ENCODE results near the gene SGSM2. TPM values are rescaled to one million over a fixed set of nuclear protein-coding genes. Genes with fewer than 3 reads are reported as not detected.

The SGSM2 gene
- total and polyA plus RNA-seq, 4 donors, result 5.5 to 17.5 (median 12.4) TPM

DNA sequence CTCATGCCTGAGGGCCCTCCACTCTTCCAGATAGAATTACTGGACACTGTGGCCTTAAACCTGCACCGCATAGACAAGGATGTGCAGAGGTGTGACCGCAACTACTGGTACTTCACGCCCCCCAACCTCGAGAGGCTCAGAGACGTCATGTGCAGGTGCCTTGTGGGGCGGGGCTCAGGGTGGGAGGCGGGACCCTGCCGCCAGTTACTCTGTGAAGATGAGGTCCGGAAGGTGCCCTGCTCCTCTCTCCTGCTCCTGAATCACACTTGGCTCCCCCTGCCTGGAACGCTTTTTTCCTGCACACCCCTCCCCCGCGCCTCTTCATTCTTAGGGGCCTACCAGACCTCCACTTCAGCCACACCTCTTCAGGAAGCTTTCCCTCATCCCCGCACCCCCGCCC lies 38.8 kb downstream of the SGSM2 start:
- TF ChIP-seq HNF4G (IDR thresholded peaks at IDR 0.05) (no peak), HNF4A (conservative IDR thresholded peaks at IDR 0.05) (no peak), SP1 (IDR thresholded peaks at IDR 0.05) (no peak), FOXA1 (IDR thresholded peaks at IDR 0.05) (no peak), NR2F2 (IDR thresholded peaks at IDR 0.05) (no peak)
- TF ChIP-seq, protein P1, sequence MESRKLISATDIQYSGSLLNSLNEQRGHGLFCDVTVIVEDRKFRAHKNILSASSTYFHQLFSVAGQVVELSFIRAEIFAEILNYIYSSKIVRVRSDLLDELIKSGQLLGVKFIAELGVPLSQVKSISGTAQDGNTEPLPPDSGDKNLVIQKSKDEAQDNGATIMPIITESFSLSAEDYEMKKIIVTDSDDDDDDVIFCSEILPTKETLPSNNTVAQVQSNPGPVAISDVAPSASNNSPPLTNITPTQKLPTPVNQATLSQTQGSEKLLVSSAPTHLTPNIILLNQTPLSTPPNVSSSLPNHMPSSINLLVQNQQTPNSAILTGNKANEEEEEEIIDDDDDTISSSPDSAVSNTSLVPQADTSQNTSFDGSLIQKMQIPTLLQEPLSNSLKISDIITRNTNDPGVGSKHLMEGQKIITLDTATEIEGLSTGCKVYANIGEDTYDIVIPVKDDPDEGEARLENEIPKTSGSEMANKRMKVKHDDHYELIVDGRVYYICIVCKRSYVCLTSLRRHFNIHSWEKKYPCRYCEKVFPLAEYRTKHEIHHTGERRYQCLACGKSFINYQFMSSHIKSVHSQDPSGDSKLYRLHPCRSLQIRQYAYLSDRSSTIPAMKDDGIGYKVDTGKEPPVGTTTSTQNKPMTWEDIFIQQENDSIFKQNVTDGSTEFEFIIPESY (IDR thresholded peaks at IDR 0.05), result no peak
- TF ChIP-seq, protein P2, sequence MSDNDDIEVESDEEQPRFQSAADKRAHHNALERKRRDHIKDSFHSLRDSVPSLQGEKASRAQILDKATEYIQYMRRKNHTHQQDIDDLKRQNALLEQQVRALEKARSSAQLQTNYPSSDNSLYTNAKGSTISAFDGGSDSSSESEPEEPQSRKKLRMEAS (IDR thresholded peaks at IDR 0.05), result no peak
- TF ChIP-seq, protein P3, sequence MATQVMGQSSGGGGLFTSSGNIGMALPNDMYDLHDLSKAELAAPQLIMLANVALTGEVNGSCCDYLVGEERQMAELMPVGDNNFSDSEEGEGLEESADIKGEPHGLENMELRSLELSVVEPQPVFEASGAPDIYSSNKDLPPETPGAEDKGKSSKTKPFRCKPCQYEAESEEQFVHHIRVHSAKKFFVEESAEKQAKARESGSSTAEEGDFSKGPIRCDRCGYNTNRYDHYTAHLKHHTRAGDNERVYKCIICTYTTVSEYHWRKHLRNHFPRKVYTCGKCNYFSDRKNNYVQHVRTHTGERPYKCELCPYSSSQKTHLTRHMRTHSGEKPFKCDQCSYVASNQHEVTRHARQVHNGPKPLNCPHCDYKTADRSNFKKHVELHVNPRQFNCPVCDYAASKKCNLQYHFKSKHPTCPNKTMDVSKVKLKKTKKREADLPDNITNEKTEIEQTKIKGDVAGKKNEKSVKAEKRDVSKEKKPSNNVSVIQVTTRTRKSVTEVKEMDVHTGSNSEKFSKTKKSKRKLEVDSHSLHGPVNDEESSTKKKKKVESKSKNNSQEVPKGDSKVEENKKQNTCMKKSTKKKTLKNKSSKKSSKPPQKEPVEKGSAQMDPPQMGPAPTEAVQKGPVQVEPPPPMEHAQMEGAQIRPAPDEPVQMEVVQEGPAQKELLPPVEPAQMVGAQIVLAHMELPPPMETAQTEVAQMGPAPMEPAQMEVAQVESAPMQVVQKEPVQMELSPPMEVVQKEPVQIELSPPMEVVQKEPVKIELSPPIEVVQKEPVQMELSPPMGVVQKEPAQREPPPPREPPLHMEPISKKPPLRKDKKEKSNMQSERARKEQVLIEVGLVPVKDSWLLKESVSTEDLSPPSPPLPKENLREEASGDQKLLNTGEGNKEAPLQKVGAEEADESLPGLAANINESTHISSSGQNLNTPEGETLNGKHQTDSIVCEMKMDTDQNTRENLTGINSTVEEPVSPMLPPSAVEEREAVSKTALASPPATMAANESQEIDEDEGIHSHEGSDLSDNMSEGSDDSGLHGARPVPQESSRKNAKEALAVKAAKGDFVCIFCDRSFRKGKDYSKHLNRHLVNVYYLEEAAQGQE (IDR thresholded peaks at IDR 0.05), result no peak
- H3K36me3 ChIP-seq (ENCODE audit: control insufficient read depth in 4 of 4, insufficient read depth in 3 of 4, low read depth in 1 of 4, low read length in 3 of 4), result peaks cover 1 to 38% (median 6%) of the 10 kb centered on the region in 4 donors
- DNase-seq (ENCODE audit: low spot score), result no peak

DNA sequence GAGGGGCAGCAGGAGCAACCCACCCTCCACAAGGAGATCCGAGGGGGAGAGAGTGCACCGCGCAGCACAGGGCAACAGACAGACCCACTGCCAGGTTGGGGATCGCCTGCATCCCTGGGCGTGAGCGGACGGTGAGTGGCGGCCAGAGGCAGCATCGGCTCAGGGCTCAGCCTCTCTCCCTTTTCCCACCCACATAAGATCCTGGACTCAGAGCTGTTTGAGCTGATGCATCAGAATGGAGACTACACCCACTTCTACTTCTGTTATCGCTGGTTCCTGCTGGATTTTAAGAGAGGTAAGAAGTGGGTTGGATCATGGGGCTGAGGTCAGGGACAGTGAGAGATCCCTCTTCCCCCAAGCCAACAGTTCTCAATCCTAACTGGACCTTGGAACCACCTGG lies 40.4 kb downstream of the SGSM2 start:
- Histone ChIP-seq H3K27me3 (ENCODE audit: control insufficient read depth in 4 of 4, insufficient read depth in 4 of 4, low read length in 3 of 4) (no peaks in the 10 kb centered on the region), H3K4me3 (ENCODE audit: low read depth in 1 of 3, low read length in 3 of 3) (no peak overlapping the region), H3K27ac (ENCODE audit: low read depth in 1 of 2, low read length in 2 of 2) (no peak overlapping the region), H3K4me1 (ENCODE audit: control insufficient read depth in 4 of 4, insufficient read depth in 4 of 4, low read length in 3 of 4) (peaks cover 0 to 4% (median 0%) of the 10 kb centered on the region in 4 donors), H3K9ac (ENCODE audit: low read depth in 1 of 2, low read length in 2 of 2) (no peak overlapping the region), H3K36me3 (ENCODE audit: control insufficient read depth in 4 of 4, insufficient read depth in 3 of 4, low read depth in 1 of 4, low read length in 3 of 4) (peaks cover 1 to 39% (median 5%) of the 10 kb centered on the region in 4 donors), H3K9me3 (ENCODE audit: control insufficient read depth in 4 of 4, low read length in 3 of 4) (no peaks in the 10 kb centered on the region)
- DNase-seq (ENCODE audit: low spot score), result no peak
- TF ChIP-seq, protein P4, sequence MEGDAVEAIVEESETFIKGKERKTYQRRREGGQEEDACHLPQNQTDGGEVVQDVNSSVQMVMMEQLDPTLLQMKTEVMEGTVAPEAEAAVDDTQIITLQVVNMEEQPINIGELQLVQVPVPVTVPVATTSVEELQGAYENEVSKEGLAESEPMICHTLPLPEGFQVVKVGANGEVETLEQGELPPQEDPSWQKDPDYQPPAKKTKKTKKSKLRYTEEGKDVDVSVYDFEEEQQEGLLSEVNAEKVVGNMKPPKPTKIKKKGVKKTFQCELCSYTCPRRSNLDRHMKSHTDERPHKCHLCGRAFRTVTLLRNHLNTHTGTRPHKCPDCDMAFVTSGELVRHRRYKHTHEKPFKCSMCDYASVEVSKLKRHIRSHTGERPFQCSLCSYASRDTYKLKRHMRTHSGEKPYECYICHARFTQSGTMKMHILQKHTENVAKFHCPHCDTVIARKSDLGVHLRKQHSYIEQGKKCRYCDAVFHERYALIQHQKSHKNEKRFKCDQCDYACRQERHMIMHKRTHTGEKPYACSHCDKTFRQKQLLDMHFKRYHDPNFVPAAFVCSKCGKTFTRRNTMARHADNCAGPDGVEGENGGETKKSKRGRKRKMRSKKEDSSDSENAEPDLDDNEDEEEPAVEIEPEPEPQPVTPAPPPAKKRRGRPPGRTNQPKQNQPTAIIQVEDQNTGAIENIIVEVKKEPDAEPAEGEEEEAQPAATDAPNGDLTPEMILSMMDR (IDR thresholded peaks at IDR 0.05; ENCODE audit: low read depth, low read length, missing input control), result no peak
- 96% methylated on average over 10 of the region's 10 CpGs for WGBS

More for the DNA sequence above, 38.8 kb downstream of the SGSM2 start:
- H3K27ac ChIP-seq (ENCODE audit: low read depth in 1 of 2, low read length in 2 of 2), result no peak overlapping the region
- H3K9me3 ChIP-seq (ENCODE audit: control insufficient read depth in 4 of 4, low read length in 3 of 4), result no peaks in the 10 kb centered on the region
- WGBS, result 96% methylated on average over 14 of the region's 14 CpGs
- H3K9ac ChIP-seq (ENCODE audit: low read depth in 1 of 2, low read length in 2 of 2), result no peak overlapping the region
- H3K4me3 ChIP-seq (ENCODE audit: low read depth in 1 of 3, low read length in 3 of 3), result no peak overlapping the region
- peaks cover 0 to 4% (median 0%) of the 10 kb centered on the region in 4 donors for H3K4me1 ChIP-seq (ENCODE audit: control insufficient read depth in 4 of 4, insufficient read depth in 4 of 4, low read length in 3 of 4)
- H3K27me3 ChIP-seq (ENCODE audit: control insufficient read depth in 4 of 4, insufficient read depth in 4 of 4, low read length in 3 of 4), result no peaks in the 10 kb centered on the region

DNA sequence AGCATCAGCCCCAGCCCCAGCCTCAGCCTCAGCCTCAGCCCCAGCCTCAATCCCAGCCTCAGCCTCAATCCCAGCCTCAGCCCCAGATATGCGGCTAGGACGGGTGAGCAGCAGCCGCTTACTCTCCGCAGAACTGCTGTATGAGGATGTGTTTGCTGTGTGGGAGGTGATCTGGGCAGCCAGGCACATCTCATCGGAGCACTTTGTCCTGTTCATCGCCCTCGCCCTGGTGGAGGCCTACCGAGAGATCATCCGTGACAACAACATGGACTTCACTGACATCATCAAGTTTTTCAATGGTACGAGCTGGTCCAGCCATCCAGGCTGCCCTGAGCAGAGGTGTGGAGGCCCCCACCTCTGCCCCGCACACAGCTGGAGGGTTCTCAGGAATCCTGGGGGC lies 41.6 kb downstream of the SGSM2 start:
- peaks cover 3 to 14% (median 9%) of the 10 kb centered on the region in 4 donors for H3K4me1 ChIP-seq (ENCODE audit: control insufficient read depth in 4 of 4, insufficient read depth in 4 of 4, low read length in 3 of 4)
- H3K27ac ChIP-seq (ENCODE audit: low read depth in 1 of 2, low read length in 2 of 2), result no peak overlapping the region
- H3K4me3 ChIP-seq (ENCODE audit: low read depth in 1 of 3, low read length in 3 of 3), result no peak overlapping the region
- no peak overlapping the region for H3K9ac ChIP-seq (ENCODE audit: low read depth in 1 of 2, low read length in 2 of 2)
- H3K9me3 ChIP-seq (ENCODE audit: control insufficient read depth in 4 of 4, low read length in 3 of 4), result no peaks in the 10 kb centered on the region
- WGBS, result 81% methylated on average over 11 of the region's 11 CpGs
- DNase-seq (ENCODE audit: low spot score), result no peak
- H3K27me3 ChIP-seq (ENCODE audit: control insufficient read depth in 4 of 4, insufficient read depth in 4 of 4, low read length in 3 of 4), result no peaks in the 10 kb centered on the region
- peaks cover 1 to 36% (median 5%) of the 10 kb centered on the region in 4 donors for H3K36me3 ChIP-seq (ENCODE audit: control insufficient read depth in 4 of 4, insufficient read depth in 3 of 4, low read depth in 1 of 4, low read length in 3 of 4)
- TF ChIP-seq NR2F2 (IDR thresholded peaks at IDR 0.05) (no peak), FOXA1 (IDR thresholded peaks at IDR 0.05) (no peak), JUND (IDR thresholded peaks at IDR 0.05) (no peak), TAF1 (conservative IDR thresholded peaks at IDR 0.05) (no peak), HNF4A (conservative IDR thresholded peaks at IDR 0.05) (no peak), YY1 (IDR thresholded peaks at IDR 0.05) (no peak), EGR1 (IDR thresholded peaks at IDR 0.05; ENCODE audit: low read depth in 2 of 2) (no peak)
- TF ChIP-seq, protein P5, sequence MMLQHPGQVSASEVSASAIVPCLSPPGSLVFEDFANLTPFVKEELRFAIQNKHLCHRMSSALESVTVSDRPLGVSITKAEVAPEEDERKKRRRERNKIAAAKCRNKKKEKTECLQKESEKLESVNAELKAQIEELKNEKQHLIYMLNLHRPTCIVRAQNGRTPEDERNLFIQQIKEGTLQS (IDR thresholded peaks at IDR 0.05), result no peak
- TF ChIP-seq, protein P2 (IDR thresholded peaks at IDR 0.05), result no peak
- TF ChIP-seq, protein P4 (IDR thresholded peaks at IDR 0.05; ENCODE audit: low read depth, low read length, missing input control), result no peak
- TF ChIP-seq, protein P1 (IDR thresholded peaks at IDR 0.05), result no peak

Data from liver (tissue), 9 donors.